Transverse colon (tissue), 4 donors: ENCODE measurements around the gene EAF2.

Experiments
- POLR2A ChIP-seq: fragments of 450-650 bp; IDR thresholded peaks from one replicate; pipeline ENCODE4 v1.6.1; 2016; ENCODE audit warnings: antibody characterized with exemption, mild to moderate bottlenecking, moderate library complexity
- POLR2AphosphoS5 ChIP-seq, 3 donors: sonication (generic); formaldehyde crosslinking; IDR thresholded peaks; one replicate each; pipeline ENCODE4 v1.6.1; 2016; ENCODE audit warnings: antibody characterized with exemption in 3 of 3
- TF ChIP-seq, protein P1 (sequence below), 5 experiments: fragments of 200-600 bp in 3 of 5; fragments of 450-650 bp in 2 of 5; sonication (generic) in 3 of 5; IDR thresholded peaks; 1 replicate in 2 of 5; 2 replicates in 3 of 5; pipeline ENCODE4 v1.5.1; 2016 to 2017; ENCODE audit warnings: antibody characterized with exemption in 5 of 5, inconsistent platforms in 3 of 5, mild to moderate bottlenecking in 2 of 5, moderate library complexity in 1 of 5

DNA sequence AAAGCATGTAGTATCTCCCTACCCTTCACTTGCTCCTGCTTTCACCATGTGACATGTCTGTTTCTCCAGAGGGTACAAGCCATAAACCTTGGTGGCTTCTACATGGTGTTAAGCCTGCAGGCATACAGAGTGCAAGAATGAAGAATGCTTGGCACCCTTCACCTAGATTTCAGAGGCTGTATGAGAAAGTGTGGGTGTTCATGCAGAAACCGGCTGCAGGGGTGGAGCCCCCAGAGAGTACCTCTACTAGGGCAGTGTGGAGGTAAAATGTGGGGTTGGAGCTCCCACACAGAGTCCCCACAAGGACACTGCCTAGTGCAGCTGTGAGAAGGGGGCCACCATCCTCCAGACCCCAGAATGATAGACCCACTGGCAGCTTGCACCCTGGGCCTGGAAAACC is 91.4 kb downstream of the EAF2 start:
- TF ChIP-seq POLR2A (no peak), POLR2AphosphoS5 (IDR thresholded peaks at IDR 0.05) (no peak)
- TF ChIP-seq, protein P1, sequence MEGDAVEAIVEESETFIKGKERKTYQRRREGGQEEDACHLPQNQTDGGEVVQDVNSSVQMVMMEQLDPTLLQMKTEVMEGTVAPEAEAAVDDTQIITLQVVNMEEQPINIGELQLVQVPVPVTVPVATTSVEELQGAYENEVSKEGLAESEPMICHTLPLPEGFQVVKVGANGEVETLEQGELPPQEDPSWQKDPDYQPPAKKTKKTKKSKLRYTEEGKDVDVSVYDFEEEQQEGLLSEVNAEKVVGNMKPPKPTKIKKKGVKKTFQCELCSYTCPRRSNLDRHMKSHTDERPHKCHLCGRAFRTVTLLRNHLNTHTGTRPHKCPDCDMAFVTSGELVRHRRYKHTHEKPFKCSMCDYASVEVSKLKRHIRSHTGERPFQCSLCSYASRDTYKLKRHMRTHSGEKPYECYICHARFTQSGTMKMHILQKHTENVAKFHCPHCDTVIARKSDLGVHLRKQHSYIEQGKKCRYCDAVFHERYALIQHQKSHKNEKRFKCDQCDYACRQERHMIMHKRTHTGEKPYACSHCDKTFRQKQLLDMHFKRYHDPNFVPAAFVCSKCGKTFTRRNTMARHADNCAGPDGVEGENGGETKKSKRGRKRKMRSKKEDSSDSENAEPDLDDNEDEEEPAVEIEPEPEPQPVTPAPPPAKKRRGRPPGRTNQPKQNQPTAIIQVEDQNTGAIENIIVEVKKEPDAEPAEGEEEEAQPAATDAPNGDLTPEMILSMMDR (IDR thresholded peaks at IDR 0.05), result no peak
